Adrenal gland (tissue), 12 donors: Measurements from ENCODE around the gene FAM229A. TPM values are rescaled to one million over a fixed set of nuclear protein-coding genes. Genes with fewer than 3 reads are reported as not detected.

Experiments used
- DNase-seq, 7 donors: peaks; one replicate each; pipeline ENCODE4 v3.0.0-alpha.2; 2019 to 2020
- H3K27ac ChIP-seq, 5 donors: fragments of 200-600 bp; sonication (generic) in 4 of 5; 1 replicate in 3 of 5; 2 replicates in 2 of 5; pipeline versions ENCODE4 v1.5.1 to v1.8.0; 2016 to 2020; ENCODE audit warnings: mild to moderate bottlenecking in 1 of 5
- H3K27me3 ChIP-seq: fragments of 200-600 bp; 2 replicates; pipeline ENCODE4 v1.8.0; 2021
- H3K36me3 ChIP-seq, 2 donors: fragments of 200-600 bp; replicated peaks in 1 of 2; 1 replicate in 1 of 2; 2 replicates in 1 of 2; pipeline versions ENCODE4 v1.5.1 to v1.8.0; 2018 to 2022
- H3K4me1 ChIP-seq, 2 donors: fragments of 200-600 bp; replicated peaks in 1 of 2; 1 replicate in 1 of 2; 2 replicates in 1 of 2; pipeline versions ENCODE4 v1.5.1 to v1.8.0; 2018 to 2021
- H3K4me3 ChIP-seq, 4 donors: fragments of 200-600 bp; sonication (generic) in 3 of 4; one replicate each; pipeline ENCODE4 v1.5.1; 2016 to 2018
- H3K9me3 ChIP-seq, 3 donors: fragments of 200-600 bp; sonication (generic) in 1 of 3; replicated peaks in 1 of 3; 1 replicate in 2 of 3; 2 replicates in 1 of 3; pipeline versions ENCODE4 v1.5.1 to v1.8.0; 2016 to 2021
- CTCF ChIP-seq, 6 experiments: fragments of 450-650 bp in 4 of 6; fragments of 200-600 bp in 2 of 6; sonication (generic) in 1 of 6; IDR thresholded peaks; 1 replicate in 5 of 6; 2 replicates in 1 of 6; pipeline versions ENCODE4 v1.5.1 to v1.8.0; 2016 to 2021; ENCODE audit warnings: antibody characterized with exemption in 6 of 6, mild to moderate bottlenecking in 2 of 6, moderate library complexity in 1 of 6
- POLR2A ChIP-seq, 2 donors: fragments of 450-650 bp; IDR thresholded peaks; one replicate each; pipeline ENCODE4 v1.6.1; 2017; ENCODE audit warnings: antibody characterized with exemption in 2 of 2, mild to moderate bottlenecking in 2 of 2, moderate library complexity in 1 of 2
- WGBS, 4 donors: extraction: QIAGEN DNeasy Blood & Tissue Kit in 2 of 4; methylation state at CpG; one replicate each; pipeline versions ENCODE4 v1.1.5 to v1.1.7; 2013 to 2017; 5-methylcytosine and 5-hydroxymethylcytosine counted together
- intact Hi-C, 2 donors: fragments of 100-400 bp; cut with DNase I; formaldehyde crosslinking; loops; one replicate each; pipeline versions ENCODE4 v1.14.1 to v1.15.0; 2022 to 2023
- polyA plus RNA-seq, 3 donors: library from polyadenylated mRNA; stranded (reverse); fragments of 200-250 nt in 2 of 3; fragments of 350-450 nt in 1 of 3; fragmentation: Illumina TruSeq in 1 of 3; extraction: RNeasy Lipid Tissue Mini Kit (QIAGEN cat#74804) in 1 of 3; gene quantifications; one replicate each; pipeline ENCODE4 v1.2.3, GENCODE V29; 2013 to 2014
- total RNA-seq, 9 donors: library from RNA; depleted of rRNA in 4 of 9; stranded (reverse); fragments of >200 nt in 4 of 9; fragments of 120-200 nt in 1 of 9; fragmentation: NEBNext Ultra II Directional in 1 of 9; extraction: Animal tissue kit (Norgen Biotek cat#: 25700) in 1 of 9; gene quantifications; one replicate each; pipeline versions ENCODE4 v1.1.0 to v1.2.4, GENCODE V29; 2013 to 2023
- donor health status: healthy with polysubstance abuse.
- donor health status: Bipolar disorder and iron deficiency.
- donor health status: DM: yes; HTN: yes; CAD: no.
- donor health status: DM: no; HTN: no; CAD: no.
- donor health status: DM: no; HTN: no; CAD: no.
- donor health status: DM: yes; HTN: yes; CAD: no.

FAM229A gene
- total and polyA plus RNA-seq, 12 donors, result 1.3 to 110 (median 7.0) TPM

DNA sequence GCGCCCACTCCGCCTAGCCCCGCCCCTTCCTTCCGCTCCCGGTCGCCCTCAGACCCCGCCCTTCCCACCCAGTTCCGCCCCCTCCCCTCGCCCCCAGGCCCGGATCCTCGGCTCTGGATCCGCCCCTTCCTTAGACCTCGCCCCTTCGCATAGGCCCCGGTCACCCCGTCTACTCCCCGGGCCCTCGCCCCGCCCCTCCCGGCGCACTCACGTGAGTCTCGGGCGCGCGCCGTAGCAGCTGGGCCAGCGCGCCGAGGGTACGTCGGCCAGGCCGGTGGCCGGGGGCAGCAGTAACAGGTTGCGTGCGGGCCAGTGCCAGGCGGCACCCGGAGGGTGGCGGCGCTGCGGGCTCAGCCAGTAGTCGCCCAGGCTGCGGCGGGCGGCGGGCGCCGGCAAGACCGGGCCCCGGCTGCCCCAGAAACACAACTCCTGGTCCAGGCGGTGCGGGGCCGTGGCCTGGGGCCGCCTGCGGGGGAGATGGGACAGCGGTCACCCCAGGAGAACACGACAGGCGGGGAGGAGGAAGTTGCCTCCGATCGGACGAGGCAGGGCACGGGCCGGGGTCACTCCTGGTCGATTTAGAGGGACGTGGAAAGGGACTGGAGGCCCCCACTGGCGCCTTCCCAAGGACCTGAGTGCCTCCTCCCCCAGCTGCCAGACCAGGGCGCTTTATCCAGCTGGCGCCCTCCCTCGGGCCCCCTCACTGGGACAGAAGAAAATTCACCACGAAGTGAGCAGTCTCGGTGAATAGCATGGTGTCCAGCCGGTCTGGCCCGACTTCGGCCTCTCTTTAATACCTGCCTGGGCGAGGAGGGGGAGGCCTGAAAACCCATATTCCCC lies 10.7 kb downstream of the FAM229A start:
- Histone ChIP-seq H3K4me1 (peaks cover 43 to 69% of the 10 kb centered on the region in 2 donors), H3K27ac (peak overlapping the region; percentile 44 to 97 (median 93)), H3K4me3 (peak overlapping the region; percentile 35 to 70 (median 61)), H3K27me3 (no peaks in the 10 kb centered on the region), H3K9me3 (no peaks in the 10 kb centered on the region), H3K36me3 (no peaks in the 10 kb centered on the region)
- TF ChIP-seq POLR2A (IDR thresholded peaks at IDR 0.05) (peak; percentile 93 to 97), CTCF (IDR thresholded peaks at IDR 0.05) (peak in 1 of 6 experiments; percentile 3)
- peak; percentile 95 to 96 (median 96) for DNase-seq
- intact Hi-C loops, result no loop called here
- WGBS, 4 donors, result 0 to 11% (median 1%) methylated on average over 9 to 75 of the region's 75 CpGs

- H3K9me3 ChIP-seq, result no peaks in the 10 kb centered on the region
- 18 to 76% (median 28%) methylated on average over 7 to 28 of the region's 28 CpGs for WGBS, 4 donors
- peaks cover 43 to 76% of the 10 kb centered on the region in 2 donors for H3K4me1 ChIP-seq
Measured at GRCh38 chr1:32350785-32351398, 11.4 kb downstream of the FAM229A start.

GRCh38 chr1:32349211-32349708 lies 13.0 kb downstream of the FAM229A start:
- no peaks in the 10 kb centered on the region for H3K36me3 ChIP-seq
- H3K27ac ChIP-seq, result peak overlapping the region in 1 of 5 donors; percentile 95
- 40 to 62% (median 54%) methylated on average over 5 to 8 of the region's 8 CpGs for WGBS, 4 donors
- no peak for TF ChIP-seq CTCF (IDR thresholded peaks at IDR 0.05)
- TF ChIP-seq POLR2A (IDR thresholded peaks at IDR 0.05), result no peak
- no peaks in the 10 kb centered on the region for H3K27me3 ChIP-seq
- H3K4me1 ChIP-seq, result peaks cover 45 to 78% of the 10 kb centered on the region in 2 donors
- H3K9me3 ChIP-seq, result no peaks in the 10 kb centered on the region
- DNase-seq, result peak; percentile 50 to 84 (median 71)
- no peak overlapping the region for H3K4me3 ChIP-seq
- intact Hi-C loops, result no loop called here

More at GRCh38 chr1:32350785-32351398, 11.4 kb downstream of the FAM229A start:
- intact Hi-C loops, result no loop called here
- Histone ChIP-seq H3K27ac (peak overlapping the region in 4 of 5 donors; percentile 93 to 97 (median 94)), H3K4me3 (peak overlapping the region in 2 of 4 donors; percentile 35 to 66), H3K36me3 (no peaks in the 10 kb centered on the region), H3K27me3 (no peaks in the 10 kb centered on the region)
- TF ChIP-seq POLR2A (IDR thresholded peaks at IDR 0.05), result no peak
- peak; percentile 47 to 71 (median 64) for TF ChIP-seq CTCF (IDR thresholded peaks at IDR 0.05)
- peak; percentile 80 to 88 (median 84) for DNase-seq

DNA sequence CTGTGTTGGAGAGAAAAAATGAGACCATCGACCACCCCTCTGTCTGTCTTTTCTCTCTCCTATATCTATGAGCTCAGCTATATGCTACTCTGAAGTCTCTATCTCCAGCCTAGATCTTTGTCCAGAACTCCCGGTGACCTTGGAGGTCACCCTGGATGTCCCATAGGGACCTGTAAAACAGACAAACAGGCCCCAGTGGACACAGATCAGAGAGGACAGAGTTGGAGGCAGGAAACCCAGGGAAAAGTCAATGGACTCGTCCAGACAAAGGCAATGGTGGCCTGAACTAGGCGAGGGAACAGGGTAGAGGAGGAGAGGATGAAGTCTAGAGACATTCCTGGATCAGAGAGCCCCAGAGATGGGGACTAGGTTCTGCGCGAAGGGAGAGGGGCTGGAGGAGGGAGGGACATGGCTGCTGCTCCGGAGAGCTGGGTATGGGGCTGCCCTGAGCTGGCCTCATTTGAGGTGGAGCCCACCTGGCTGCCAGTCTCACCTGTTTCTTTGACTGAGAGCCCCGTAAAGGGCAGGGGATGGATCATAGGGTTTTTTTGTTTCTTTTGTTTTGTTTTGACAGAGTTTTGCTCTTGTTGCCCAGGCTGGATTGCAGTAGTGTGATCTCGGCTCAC lies 15.6 kb downstream of the FAM229A start:
- TF ChIP-seq POLR2A (IDR thresholded peaks at IDR 0.05) (no peak), CTCF (IDR thresholded peaks at IDR 0.05) (no peak)
- Histone ChIP-seq H3K4me1 (peaks cover 20 to 52% of the 10 kb centered on the region in 2 donors), H3K9me3 (no peaks in the 10 kb centered on the region), H3K4me3 (no peak overlapping the region), H3K27ac (peak overlapping the region in 1 of 5 donors; percentile 36), H3K27me3 (no peaks in the 10 kb centered on the region), H3K36me3 (no peaks in the 10 kb centered on the region)
- WGBS, 4 donors, result 81 to 91% (median 85%) methylated on average over 9 of the region's 9 CpGs
- no peak for DNase-seq
- intact Hi-C loops, result no loop called here
